ENCODE data around the gene RAF1. TPM values are rescaled to one million over a fixed set of nuclear protein-coding genes. Genes with fewer than 3 reads are reported as not detected.

The RAF1 gene
- total RNA-seq, 1 experiment from 2014 or later = 64.3 TPM

DNA sequence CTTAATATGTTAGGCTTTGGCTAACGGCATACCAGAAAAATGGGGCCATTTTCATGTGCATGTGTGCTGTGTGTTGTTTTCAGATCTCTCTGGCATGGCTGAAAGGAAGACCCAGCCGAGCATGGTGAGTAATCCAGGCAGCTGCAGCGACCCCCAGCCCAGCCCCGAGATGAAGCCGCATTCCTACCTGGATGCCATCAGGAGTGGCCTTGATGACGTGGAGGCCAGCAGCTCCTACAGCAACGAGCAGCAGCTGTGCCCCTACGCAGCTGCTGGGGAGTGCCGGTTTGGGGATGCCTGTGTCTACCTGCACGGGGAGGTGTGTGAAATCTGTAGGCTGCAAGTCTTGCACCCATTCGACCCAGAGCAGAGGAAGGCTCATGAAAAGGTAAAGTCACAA is 91.9 kb downstream of the RAF1 start (continued):
- no peak for TF ChIP-seq ATF3 (IDR thresholded peaks at IDR 0.05)

DNA sequence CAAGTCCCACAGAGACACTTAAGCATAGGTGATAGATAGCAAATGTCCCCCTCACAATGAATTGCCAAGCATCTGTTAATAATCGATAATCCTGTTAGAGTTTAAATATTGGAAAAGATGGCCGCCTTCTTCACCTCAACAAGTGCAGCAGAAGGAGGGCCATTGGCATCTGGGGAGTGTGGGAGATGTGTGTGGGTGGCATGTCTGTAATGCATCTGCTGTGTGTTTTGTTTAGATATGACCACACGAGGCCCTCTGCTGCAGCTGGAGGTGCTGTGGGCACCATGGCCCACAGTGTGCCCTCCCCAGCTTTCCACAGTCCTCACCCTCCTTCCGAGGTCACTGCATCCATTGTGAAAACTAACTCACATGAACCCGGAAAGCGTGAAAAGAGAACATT is 94.1 kb downstream of the RAF1 start:
- Histone ChIP-seq H3K36me3 (ENCODE audit: control insufficient read depth in 1 of 2, insufficient read depth in 2 of 2, low read length in 2 of 2) (peaks cover 25 to 28% of the 10 kb centered on the region in 2 experiments; a peak in 3 of 4 replicates), H4K20me1 (ENCODE audit: insufficient read depth) (0 out of 2 replicates have a peak, but pooled peaks cover 5% of the 10 kb centered on the region), H3K4me3 (replicated peaks in 1 of 2; ENCODE audit: low read depth in 1 of 2, low read length in 2 of 2) (no peak overlapping the region), H3K9ac (ENCODE audit: low read length) (no peak overlapping the region), H3K27me3 (ENCODE audit: insufficient read depth, low read length) (no peaks in the 10 kb centered on the region), H3K27ac (ENCODE audit: low read depth, low read length) (no peak overlapping the region), H3K4me1 (ENCODE audit: control insufficient read depth in 1 of 2, insufficient read depth in 2 of 2, low read length in 2 of 2) (no peaks in the 10 kb centered on the region), H3K9me2 (ENCODE audit: insufficient read depth) (no peaks in the 10 kb centered on the region), H3K4me2 (ENCODE audit: low read length) (no peak overlapping the region), H3K9me3 (ENCODE audit: control insufficient read depth in 1 of 2, insufficient read depth in 1 of 2, low read depth in 1 of 2, low read length in 2 of 2) (no peaks in the 10 kb centered on the region), H2AFZ (ENCODE audit: low read depth, low read length, poor library complexity, severe bottlenecking) (no peak overlapping the region), H3K79me2 (ENCODE audit: insufficient read depth, low read length) (peaks cover 40% of the 10 kb centered on the region)
- CTCF ChIA-PET = no interaction called here
- TF ChIP-seq YY1 (IDR thresholded peaks at IDR 0.05; ENCODE audit: extremely low read depth, insufficient replicate concordance, low read depth, low read length) (no peak), TCF7L2 (IDR thresholded peaks at IDR 0.05; ENCODE audit: borderline replicate concordance, extremely low read depth, insufficient read depth, insufficient read length) (no peak), MAX (IDR thresholded peaks at IDR 0.05) (no peak), CEBPB (IDR thresholded peaks at IDR 0.05; ENCODE audit: low read depth) (no peak), SIN3A (IDR thresholded peaks at IDR 0.05; ENCODE audit: low read depth) (no peak), RAD21 (IDR thresholded peaks at IDR 0.05; ENCODE audit: low read depth) (no peak), POLR2AphosphoS5 (IDR thresholded peaks at IDR 0.05; ENCODE audit: low read depth, low read length) (no peak), FOSL1 (IDR thresholded peaks at IDR 0.05; ENCODE audit: low read depth) (no peak), SRF (IDR thresholded peaks at IDR 0.05; ENCODE audit: low read depth) (no peak), ZFX (IDR thresholded peaks at IDR 0.05) (no peak), POLR2A (IDR thresholded peaks at IDR 0.05; ENCODE audit: borderline replicate concordance, extremely low read depth, insufficient read depth, insufficient read length) (no peak), SP1 (IDR thresholded peaks at IDR 0.05; ENCODE audit: low read depth) (no peak), CBX3 (IDR thresholded peaks at IDR 0.05; ENCODE audit: low read depth) (no peak), ELF1 (IDR thresholded peaks at IDR 0.05; ENCODE audit: borderline replicate concordance, low read depth) (no peak), ZNF274 (IDR thresholded peaks at IDR 0.05; ENCODE audit: low read depth, low read length) (no peak)
- TF ChIP-seq, protein P1, sequence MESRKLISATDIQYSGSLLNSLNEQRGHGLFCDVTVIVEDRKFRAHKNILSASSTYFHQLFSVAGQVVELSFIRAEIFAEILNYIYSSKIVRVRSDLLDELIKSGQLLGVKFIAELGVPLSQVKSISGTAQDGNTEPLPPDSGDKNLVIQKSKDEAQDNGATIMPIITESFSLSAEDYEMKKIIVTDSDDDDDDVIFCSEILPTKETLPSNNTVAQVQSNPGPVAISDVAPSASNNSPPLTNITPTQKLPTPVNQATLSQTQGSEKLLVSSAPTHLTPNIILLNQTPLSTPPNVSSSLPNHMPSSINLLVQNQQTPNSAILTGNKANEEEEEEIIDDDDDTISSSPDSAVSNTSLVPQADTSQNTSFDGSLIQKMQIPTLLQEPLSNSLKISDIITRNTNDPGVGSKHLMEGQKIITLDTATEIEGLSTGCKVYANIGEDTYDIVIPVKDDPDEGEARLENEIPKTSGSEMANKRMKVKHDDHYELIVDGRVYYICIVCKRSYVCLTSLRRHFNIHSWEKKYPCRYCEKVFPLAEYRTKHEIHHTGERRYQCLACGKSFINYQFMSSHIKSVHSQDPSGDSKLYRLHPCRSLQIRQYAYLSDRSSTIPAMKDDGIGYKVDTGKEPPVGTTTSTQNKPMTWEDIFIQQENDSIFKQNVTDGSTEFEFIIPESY (IDR thresholded peaks at IDR 0.05; ENCODE audit: extremely low read depth, insufficient replicate concordance, low read length) = no peak
- TF ChIP-seq, protein P2, sequence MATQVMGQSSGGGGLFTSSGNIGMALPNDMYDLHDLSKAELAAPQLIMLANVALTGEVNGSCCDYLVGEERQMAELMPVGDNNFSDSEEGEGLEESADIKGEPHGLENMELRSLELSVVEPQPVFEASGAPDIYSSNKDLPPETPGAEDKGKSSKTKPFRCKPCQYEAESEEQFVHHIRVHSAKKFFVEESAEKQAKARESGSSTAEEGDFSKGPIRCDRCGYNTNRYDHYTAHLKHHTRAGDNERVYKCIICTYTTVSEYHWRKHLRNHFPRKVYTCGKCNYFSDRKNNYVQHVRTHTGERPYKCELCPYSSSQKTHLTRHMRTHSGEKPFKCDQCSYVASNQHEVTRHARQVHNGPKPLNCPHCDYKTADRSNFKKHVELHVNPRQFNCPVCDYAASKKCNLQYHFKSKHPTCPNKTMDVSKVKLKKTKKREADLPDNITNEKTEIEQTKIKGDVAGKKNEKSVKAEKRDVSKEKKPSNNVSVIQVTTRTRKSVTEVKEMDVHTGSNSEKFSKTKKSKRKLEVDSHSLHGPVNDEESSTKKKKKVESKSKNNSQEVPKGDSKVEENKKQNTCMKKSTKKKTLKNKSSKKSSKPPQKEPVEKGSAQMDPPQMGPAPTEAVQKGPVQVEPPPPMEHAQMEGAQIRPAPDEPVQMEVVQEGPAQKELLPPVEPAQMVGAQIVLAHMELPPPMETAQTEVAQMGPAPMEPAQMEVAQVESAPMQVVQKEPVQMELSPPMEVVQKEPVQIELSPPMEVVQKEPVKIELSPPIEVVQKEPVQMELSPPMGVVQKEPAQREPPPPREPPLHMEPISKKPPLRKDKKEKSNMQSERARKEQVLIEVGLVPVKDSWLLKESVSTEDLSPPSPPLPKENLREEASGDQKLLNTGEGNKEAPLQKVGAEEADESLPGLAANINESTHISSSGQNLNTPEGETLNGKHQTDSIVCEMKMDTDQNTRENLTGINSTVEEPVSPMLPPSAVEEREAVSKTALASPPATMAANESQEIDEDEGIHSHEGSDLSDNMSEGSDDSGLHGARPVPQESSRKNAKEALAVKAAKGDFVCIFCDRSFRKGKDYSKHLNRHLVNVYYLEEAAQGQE (IDR thresholded peaks at IDR 0.05; ENCODE audit: low read depth) = no peak
- intact Hi-C loops (cut with micrococcal nuclease) = no loop called here
- RAD21 ChIA-PET (ENCODE audit: low non-redundant PET in 1 of 2, low total read pairs in 2 of 2, uncharacterized antibody in 2 of 2, unreplicated experiment in 2 of 2) = no interaction called here
- POLR2A ChIA-PET = no interaction called here
- BruUV-seq (replicated peaks) = no TSS peak
- no peak for ATAC-seq
- no peak for DNase-seq (ENCODE audit: low read depth, low spot score)
